A549 treated with CORT108297 at 1 μM for 4 hours (cell line): ENCODE data around the gene SPAG5. TPM values are rescaled to one million over a fixed set of nuclear protein-coding genes. Genes with fewer than 3 reads are reported as not detected.

Experiments
- total RNA-seq: library from RNA; stranded (reverse); fragments of 200-300 nt; extraction: Qiagen RNA extraction; gene quantifications from 5 replicates; pipeline ENCODE4 v1.2.3, GENCODE V29; 2022

Gene SPAG5, protein sequence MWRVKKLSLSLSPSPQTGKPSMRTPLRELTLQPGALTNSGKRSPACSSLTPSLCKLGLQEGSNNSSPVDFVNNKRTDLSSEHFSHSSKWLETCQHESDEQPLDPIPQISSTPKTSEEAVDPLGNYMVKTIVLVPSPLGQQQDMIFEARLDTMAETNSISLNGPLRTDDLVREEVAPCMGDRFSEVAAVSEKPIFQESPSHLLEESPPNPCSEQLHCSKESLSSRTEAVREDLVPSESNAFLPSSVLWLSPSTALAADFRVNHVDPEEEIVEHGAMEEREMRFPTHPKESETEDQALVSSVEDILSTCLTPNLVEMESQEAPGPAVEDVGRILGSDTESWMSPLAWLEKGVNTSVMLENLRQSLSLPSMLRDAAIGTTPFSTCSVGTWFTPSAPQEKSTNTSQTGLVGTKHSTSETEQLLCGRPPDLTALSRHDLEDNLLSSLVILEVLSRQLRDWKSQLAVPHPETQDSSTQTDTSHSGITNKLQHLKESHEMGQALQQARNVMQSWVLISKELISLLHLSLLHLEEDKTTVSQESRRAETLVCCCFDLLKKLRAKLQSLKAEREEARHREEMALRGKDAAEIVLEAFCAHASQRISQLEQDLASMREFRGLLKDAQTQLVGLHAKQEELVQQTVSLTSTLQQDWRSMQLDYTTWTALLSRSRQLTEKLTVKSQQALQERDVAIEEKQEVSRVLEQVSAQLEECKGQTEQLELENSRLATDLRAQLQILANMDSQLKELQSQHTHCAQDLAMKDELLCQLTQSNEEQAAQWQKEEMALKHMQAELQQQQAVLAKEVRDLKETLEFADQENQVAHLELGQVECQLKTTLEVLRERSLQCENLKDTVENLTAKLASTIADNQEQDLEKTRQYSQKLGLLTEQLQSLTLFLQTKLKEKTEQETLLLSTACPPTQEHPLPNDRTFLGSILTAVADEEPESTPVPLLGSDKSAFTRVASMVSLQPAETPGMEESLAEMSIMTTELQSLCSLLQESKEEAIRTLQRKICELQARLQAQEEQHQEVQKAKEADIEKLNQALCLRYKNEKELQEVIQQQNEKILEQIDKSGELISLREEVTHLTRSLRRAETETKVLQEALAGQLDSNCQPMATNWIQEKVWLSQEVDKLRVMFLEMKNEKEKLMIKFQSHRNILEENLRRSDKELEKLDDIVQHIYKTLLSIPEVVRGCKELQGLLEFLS
- total RNA-seq = 69.8 to 83.9 TPM (median 78.3 TPM) in 5 replicates

DNA sequence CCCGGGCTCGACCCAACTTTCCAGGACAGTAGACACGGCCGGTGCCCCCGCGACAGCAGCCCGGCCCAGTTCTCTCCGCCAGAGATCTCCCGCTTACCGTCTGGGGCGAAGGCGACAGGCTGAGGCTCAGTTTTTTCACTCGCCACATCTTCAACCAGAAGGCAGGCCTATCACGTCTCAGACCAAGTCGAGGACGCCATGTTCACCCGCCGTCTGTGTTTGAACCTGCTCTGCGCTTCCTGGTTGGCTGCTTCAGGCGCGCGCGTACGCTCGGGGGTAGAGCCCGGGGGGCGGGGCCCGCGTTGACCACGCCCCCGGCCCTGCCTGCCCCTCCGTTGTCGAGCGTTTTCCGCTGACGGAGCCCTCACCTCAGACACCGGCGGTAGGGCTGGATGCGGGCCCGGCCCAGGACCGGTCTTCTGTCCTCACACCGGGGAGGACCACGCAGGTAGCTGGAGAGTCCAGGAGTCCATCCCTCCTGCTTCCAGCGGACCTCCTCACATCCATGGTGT is at the start of gene SPAG5:
SPAG5 (minus strand) TSS at position 227 of the 512 bp plus-strand sequence; CDS start at position 148, 79 bp downstream.

DNA sequence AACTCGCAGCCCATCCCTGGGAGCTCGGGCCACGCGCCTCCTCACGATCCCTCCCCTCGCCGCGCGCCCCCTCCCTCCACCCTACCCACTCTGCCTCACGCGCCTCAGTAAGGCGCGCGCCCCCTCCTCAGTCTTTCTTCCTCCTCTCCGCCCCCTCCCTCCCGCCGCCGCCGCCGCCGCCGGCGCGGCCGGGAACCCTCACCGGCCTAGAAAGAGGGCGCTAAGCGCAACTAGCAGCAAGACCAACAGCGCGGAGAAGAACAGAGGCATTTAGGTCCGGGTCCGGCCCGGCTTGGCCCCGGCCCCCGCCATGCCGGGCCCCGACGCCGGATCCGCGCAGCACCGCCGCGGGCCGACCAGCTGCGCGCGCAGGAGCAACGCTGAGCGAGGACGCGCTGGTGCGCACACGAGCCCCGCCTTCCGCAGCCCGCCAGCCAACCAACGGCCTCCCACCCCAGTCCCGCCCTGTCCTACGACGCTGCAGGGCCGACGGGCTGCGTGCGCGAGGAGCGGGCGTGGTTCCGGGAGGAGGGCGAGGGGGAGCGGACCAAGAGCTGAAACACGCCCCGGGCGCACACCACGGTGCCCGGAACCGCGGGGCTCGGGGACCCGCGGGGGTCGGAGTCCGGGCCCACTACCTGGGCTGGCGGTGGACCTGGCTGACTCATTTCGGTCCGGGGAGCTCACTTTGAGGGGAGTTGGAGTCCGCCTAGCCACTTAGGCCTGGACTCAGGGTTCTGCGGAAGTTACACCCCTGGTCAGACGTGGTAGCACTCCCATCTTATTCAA is 46.2 kb upstream of the SPAG5 start, which contains the start of gene BLTP2:
BLTP2 (minus strand) TSS at position 372 of the 789 bp plus-strand sequence; CDS start at position 270, 102 bp downstream.

DNA sequence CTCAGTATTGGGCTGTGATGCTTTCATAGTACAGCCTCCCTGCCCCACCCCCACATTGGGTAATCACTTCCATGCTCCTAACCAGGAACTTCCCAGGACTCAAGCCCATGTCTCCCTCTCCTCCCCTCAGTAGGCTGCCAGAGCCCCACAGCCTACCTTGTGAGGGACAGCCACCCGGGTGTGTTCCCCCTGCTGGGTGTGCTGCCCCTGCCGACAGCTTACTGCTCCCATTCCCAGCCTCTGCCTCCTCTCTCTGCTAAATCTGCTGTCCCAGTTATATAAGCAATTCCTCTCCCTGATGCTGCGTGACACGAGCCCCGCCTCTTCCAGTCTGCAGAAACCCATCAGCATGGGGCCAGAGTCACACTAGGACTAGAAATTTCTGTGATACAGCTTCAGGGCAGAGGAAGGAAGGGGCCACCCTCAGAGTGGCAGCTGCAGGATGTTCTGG is 15.1 kb upstream of the SPAG5 start, which contains the start of gene RSKR:
RSKR (minus strand) TSS at position 255 of the 451 bp plus-strand sequence; CDS start at position 231, 24 bp downstream.

DNA sequence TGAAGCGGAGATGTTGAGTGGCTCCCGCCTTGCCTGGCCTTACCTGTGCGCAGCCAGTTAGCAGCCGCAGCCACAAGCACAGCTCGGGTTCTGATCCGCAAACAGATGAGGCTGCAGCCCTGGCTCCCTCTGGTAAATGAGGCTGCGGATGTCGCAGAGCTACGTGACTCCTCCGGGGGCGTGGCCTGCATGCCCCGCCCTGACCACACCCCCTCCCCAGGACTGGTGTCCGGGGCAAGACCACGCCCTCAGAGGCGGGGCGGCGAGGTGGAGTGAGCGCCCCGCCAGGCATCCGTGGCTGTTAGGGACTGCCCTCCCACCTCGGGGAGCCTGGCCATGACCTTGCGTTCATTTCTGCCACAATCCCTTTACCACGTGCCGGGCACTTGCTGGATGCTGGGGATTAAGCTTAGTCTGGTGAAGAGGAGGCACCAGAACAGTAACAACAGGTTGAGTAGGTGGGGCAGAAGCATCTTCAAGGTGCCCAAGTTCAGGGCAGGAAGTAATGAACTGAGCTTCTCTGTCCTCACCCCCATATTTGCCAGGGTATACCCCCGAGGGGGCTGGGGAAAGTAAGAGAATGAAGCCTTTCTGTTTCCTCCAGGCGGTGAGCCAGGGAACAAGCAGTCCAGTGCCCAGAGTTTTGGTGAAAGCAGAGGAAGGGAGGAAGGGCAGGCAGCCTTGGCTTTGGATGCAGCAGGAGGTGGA is 21.9 kb downstream of the SPAG5 start, which contains the start of gene ALDOC:
ALDOC (minus strand) TSS at position 138 of the 708 bp plus-strand sequence. CDS start 1,363 bp downstream, outside the sequence.

DNA sequence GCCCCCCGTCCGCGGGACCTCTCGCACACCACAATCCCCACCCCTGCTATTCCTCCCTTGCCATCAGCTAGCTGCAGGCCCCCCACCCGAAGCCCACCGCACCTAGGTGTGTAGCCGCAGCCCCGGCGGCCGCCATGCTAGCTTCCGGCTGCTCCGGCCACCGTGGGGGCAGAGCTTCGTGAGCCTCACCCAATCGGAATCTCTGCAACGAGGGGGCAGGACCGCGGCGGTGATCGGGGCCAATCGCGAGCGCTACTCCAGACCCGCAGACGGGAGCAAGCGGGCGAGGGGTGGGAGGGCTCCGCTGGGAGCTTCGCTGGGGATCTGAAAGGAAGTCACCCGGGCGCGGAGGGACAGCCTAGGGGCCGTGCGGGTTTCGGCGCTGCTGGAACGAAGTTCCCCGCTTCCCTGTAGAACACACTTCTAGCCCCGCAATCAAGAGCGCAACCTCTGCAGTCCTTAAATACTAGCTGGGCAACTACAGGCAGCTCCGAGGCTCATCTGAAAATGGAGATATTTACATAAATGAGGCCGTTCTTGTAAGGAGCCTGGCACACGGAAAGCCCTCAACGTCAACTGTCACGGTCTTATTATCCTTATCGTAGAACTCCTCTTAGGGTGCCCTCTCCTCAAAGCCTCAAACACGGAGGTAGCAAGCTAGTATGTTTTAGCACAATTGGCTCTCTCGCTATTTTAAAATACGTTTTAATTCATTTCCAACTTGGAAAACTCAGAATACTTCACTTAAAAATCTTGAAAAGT is 27.3 kb downstream of the SPAG5 start, which contains the start of gene PIGS:
PIGS (minus strand) TSS at position 164 of the 762 bp plus-strand sequence; CDS start at position 136, 28 bp downstream.

DNA sequence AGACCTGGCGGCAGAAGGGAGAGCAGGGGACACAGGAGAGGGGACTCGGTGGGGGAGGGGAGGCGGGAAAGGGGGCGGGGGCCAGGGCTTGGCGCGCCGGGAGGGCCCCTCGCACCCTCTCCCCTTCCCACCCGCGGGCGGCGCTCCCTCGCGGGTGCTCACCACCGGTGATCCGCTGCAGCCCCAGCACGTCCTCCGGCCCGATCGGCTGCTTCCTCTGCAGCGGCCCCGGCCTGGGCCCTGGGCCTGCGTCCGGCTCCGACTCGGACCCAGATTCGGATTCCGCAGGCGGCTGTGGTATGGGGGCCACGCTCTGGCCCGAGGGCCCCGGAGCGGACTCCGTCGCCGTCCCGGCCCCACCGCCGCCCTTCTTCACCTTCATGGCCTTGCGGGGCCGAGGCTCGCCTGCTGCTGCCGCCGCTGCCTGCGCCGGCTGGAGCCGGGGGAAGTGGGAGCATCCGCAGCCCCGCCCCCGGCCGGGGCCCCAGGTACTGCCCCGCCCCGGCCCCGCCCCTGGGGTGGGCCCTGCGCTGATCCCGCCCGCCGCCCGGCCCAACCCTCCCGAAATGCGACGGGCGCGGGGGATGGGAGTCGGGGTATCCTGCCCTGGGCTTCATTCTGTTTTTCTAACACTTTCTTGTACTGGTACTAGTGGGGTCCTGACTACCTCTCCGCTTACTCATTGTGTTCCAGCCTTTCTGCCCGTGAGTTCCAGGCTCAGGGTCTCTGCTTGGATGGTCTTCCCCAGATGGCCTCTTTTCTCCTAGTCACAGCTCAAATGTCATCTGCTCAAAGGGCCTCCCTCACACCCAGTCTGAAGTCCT is 46.4 kb downstream of the SPAG5 start, which contains the start of gene UNC119:
UNC119 (minus strand) TSS at position 449 of the 824 bp plus-strand sequence; CDS start at position 382, 67 bp downstream.

Other genes with a start within 250 kb of the SPAG5 start
- gene POLDIP2, start 241.5 kb downstream of the SPAG5 start, total RNA-seq = 139 to 165 TPM (median 165 TPM) in 5 replicates
- not detected in 5 replicates for gene SEBOX, start 233.8 kb downstream of the SPAG5 start, total RNA-seq
- 16.9 to 24.9 TPM (median 20.6 TPM) in 5 replicates for gene VTN, start 228.7 kb downstream of the SPAG5 start, total RNA-seq
- 4.4 to 7.4 TPM (median 6.2 TPM) in 5 replicates for gene SARM1, start 227.3 kb downstream of the SPAG5 start, total RNA-seq
- 15.8 to 22.8 TPM (median 20.7 TPM) in 5 replicates for gene SLC46A1, start 192.8 kb downstream of the SPAG5 start, total RNA-seq
- 0.06 to 0.15 TPM (median 0.12 TPM) in 5 replicates for gene SLC13A2, start 125.4 kb downstream of the SPAG5 start, total RNA-seq
- gene FOXN1, start 92.7 kb downstream of the SPAG5 start, total RNA-seq = 0.02 to 0.06 TPM (median 0.04 TPM) in 4 of 5 replicates, not detected in the other
- 22.3 to 36.4 TPM (median 32.0 TPM) in 5 replicates for gene UNC119, start 46.4 kb downstream of the SPAG5 start, total RNA-seq
- gene PIGS, start 27.5 kb downstream of the SPAG5 start, total RNA-seq = 55.5 to 65.3 TPM (median 61.2 TPM) in 5 replicates
- 1.6 to 2.8 TPM (median 2.1 TPM) in 5 replicates for gene ALDOC, start 22.1 kb downstream of the SPAG5 start, total RNA-seq
- gene RSKR, start 15.2 kb upstream of the SPAG5 start, total RNA-seq = 3.0 to 5.5 TPM (median 4.8 TPM) in 5 replicates
- gene BLTP2, start 46.1 kb upstream of the SPAG5 start, total RNA-seq = 51.4 to 78.0 TPM (median 62.9 TPM) in 5 replicates
- gene SDF2, start 62.9 kb upstream of the SPAG5 start, total RNA-seq = 82.2 to 85.5 TPM (median 83.0 TPM) in 5 replicates
- gene SUPT6H, start 63.2 kb upstream of the SPAG5 start, total RNA-seq = 67.6 to 75.2 TPM (median 73.5 TPM) in 5 replicates
- gene PROCA1, start 112.9 kb upstream of the SPAG5 start, total RNA-seq = 1.0 to 1.7 TPM (median 1.1 TPM) in 5 replicates
- gene RAB34, start 118.8 kb upstream of the SPAG5 start, total RNA-seq = 227 to 270 TPM (median 264 TPM) in 5 replicates
- gene RPL23A, start 121.0 kb upstream of the SPAG5 start, total RNA-seq = 2,007 to 2,316 TPM (median 2,128 TPM) in 5 replicates
- gene TLCD1, start 127.2 kb upstream of the SPAG5 start, total RNA-seq = 31.9 to 55.5 TPM (median 50.7 TPM) in 5 replicates
- gene NEK8, start 129.8 kb upstream of the SPAG5 start, total RNA-seq = 3.3 to 5.5 TPM (median 4.4 TPM) in 5 replicates
- 55.3 to 91.7 TPM (median 86.7 TPM) in 5 replicates for gene TRAF4, start 145.0 kb upstream of the SPAG5 start, total RNA-seq
- gene FAM222B, start 243.8 kb upstream of the SPAG5 start, total RNA-seq = 25.7 to 31.0 TPM (median 27.7 TPM) in 5 replicates